Mesothelial cell of epicardium (in vitro differentiated cells): Measurements from ENCODE around the gene ALK. TPM values are rescaled to one million over a fixed set of nuclear protein-coding genes. Genes with fewer than 3 reads are reported as not detected.

Source experiments
- DNase-seq, 2 experiments: peaks; one replicate each; pipeline ENCODE4 v3.0.0; 2021; ENCODE audit warnings: low spot score in 2 of 2; ENCODE audit not compliant: unreplicated experiment in 2 of 2
- H3K27ac Mint-ChIP-seq: 2 replicates; pipeline ENCODE4 v1.8.0; 2021; ENCODE audit warnings: mixed read lengths
- H3K27me3 Mint-ChIP-seq: 2 replicates; pipeline ENCODE4 v1.8.0; 2021; ENCODE audit warnings: low read depth, mixed read lengths
- H3K36me3 Mint-ChIP-seq: 2 replicates; pipeline ENCODE4 v1.8.0; 2021; ENCODE audit warnings: mixed read lengths
- H3K4me1 Mint-ChIP-seq: 2 replicates; pipeline ENCODE4 v1.8.0; 2021; ENCODE audit warnings: mixed read lengths
- H3K4me3 Mint-ChIP-seq: 2 replicates; pipeline ENCODE4 v1.8.0; 2021; ENCODE audit warnings: mild to moderate bottlenecking, moderate library complexity, mixed read lengths
- H3K9me3 Mint-ChIP-seq: 2 replicates; pipeline ENCODE4 v1.8.0; 2021; ENCODE audit warnings: mixed read lengths
- total RNA-seq: library from RNA; stranded (reverse); gene quantifications from 3 replicates; pipeline ENCODE4 v1.2.1, GENCODE V29; 2021
- TF ChIP-seq, protein P1 (sequence below): fragments of 200-600 bp; sonication (generic); IDR thresholded peaks from one replicate; pipeline ENCODE4 v1.5.0; 2021; ENCODE audit warnings: antibody characterized with exemption; ENCODE audit not compliant: unreplicated experiment

The ALK gene
- total RNA-seq, 1 donor from 2014 or later = 0.13 TPM

DNA sequence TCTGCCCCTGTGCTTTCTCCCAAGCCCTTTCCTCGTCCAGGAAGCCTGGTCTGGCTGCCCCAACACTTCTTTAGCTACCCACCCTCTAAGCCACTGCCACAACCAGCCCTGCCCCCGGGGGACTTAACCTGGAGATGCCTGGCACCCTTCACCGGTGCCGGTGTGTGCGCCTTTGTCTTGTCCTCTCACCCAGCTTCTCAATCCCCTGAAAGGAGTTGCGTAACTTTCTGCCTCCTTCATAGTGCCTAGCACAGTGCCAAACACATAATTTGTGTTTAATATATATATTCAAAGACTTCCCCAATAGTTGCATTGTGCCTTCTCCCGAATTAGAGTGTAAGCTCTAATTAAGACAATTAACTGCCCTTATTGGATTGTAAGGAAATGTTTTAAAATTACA is 70.6 kb downstream of the ALK start:
- H3K27me3 Mint-ChIP-seq = peaks cover 62% of the 10 kb centered on the region
- no peak overlapping the region for H3K4me3 Mint-ChIP-seq
- no peaks in the 10 kb centered on the region for H3K4me1 Mint-ChIP-seq
- H3K27ac Mint-ChIP-seq = no peak overlapping the region
- TF ChIP-seq, protein P1, sequence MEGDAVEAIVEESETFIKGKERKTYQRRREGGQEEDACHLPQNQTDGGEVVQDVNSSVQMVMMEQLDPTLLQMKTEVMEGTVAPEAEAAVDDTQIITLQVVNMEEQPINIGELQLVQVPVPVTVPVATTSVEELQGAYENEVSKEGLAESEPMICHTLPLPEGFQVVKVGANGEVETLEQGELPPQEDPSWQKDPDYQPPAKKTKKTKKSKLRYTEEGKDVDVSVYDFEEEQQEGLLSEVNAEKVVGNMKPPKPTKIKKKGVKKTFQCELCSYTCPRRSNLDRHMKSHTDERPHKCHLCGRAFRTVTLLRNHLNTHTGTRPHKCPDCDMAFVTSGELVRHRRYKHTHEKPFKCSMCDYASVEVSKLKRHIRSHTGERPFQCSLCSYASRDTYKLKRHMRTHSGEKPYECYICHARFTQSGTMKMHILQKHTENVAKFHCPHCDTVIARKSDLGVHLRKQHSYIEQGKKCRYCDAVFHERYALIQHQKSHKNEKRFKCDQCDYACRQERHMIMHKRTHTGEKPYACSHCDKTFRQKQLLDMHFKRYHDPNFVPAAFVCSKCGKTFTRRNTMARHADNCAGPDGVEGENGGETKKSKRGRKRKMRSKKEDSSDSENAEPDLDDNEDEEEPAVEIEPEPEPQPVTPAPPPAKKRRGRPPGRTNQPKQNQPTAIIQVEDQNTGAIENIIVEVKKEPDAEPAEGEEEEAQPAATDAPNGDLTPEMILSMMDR = no peak
- H3K9me3 Mint-ChIP-seq = peaks cover 6% of the 10 kb centered on the region
- no peaks in the 10 kb centered on the region for H3K36me3 Mint-ChIP-seq
- DNase-seq = no peak

DNA sequence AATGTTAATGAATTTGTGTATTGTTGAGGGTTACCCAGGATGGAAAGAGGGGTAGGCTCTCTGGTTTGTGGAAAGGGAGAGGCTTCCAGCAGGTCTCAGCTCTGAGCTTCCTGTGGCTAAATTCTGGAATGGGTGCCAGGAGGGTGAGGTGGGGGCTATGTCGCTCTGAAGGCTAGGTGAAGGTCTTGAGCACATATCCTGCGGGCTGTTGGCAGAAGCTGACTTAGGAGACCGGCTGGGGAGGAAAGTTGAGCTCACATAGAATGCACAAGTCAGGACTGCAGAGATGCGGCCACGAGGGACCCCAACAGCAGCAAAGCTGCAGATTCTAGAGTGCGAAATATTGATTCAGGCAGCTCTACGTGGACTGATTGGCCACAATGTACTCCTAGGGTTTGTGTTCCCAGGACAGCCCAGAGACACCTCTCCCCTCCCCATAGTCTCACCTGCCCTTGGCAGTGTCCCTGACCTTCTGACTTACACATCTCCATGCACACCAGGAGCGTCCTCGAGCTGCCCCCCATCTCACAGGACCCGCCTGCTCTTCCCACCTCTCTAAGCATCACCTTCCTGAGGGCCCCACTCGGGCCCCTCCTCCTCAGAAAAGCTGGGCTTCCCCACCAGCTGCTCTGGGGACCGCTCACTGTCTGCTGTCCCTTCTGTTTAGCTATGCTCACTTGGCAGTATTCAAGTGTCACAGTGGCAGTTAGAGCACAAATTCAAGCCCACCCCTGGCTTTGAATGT is 72.6 kb downstream of the ALK start:
- Mint-ChIP-seq H3K27me3 (peaks cover 70% of the 10 kb centered on the region), H3K4me1 (no peaks in the 10 kb centered on the region), H3K9me3 (peaks cover 6% of the 10 kb centered on the region), H3K27ac (no peak overlapping the region), H3K36me3 (no peaks in the 10 kb centered on the region), H3K4me3 (no peak overlapping the region)
- no peak for DNase-seq
- TF ChIP-seq, protein P1 = no peak

DNA sequence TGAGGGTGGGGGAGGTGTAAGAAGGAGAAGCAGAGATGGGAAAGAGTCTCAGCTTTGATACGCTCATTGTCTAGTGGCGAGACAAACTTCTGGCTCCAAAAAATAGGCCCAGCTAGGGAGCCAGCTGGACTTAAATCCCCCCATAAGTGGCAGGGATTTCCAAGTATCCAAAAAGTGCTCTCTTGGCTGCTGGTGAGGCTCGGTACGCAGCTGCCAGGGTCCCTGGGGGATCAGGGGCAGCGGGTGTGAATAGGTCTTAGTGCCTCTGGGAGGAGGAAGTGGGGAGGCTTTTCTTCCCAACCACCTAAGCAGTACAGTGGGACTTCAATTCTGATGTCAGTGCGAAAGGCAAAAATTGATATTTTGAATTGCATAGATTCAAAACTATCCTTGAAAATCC is 73.5 kb downstream of the ALK start:
- H3K27ac Mint-ChIP-seq = no peak overlapping the region
- no peak overlapping the region for H3K4me3 Mint-ChIP-seq
- H3K9me3 Mint-ChIP-seq = no peaks in the 10 kb centered on the region
- H3K4me1 Mint-ChIP-seq = no peaks in the 10 kb centered on the region
- peaks cover 73% of the 10 kb centered on the region for H3K27me3 Mint-ChIP-seq
- H3K36me3 Mint-ChIP-seq = no peaks in the 10 kb centered on the region
- TF ChIP-seq, protein P1 = no peak
- no peak for DNase-seq

DNA sequence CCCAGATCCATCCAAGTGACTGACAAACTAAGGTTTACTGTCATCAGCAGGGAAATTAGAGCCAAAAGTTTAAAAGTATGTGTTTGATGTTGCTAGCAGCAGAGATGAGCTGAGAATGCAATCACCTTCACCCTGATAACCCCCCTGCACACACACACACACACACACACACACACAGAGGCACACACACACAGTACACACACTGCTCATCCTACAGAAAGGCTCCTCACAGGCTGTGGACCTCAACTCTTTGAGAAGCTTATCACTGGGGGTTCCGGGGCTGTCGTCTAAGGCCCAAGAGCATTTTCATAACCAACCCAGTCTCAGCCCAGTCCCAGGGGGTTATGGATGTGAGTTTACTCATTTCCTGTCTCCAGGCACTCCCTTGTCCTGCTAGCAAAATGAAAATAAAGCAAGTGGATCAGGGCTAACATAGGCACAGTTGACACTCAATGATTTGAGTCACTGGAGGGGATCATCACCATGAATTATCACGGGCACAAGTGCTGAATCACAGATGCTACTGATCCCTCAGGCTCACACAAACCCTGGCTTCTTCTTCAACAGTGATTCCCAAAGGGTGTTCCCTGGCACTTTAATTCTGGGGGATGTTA is 76.6 kb downstream of the ALK start:
- peaks cover 74% of the 10 kb centered on the region for H3K27me3 Mint-ChIP-seq
- H3K4me3 Mint-ChIP-seq = no peak overlapping the region
- TF ChIP-seq, protein P1 = no peak
- DNase-seq = no peak
- no peak overlapping the region for H3K27ac Mint-ChIP-seq
- H3K36me3 Mint-ChIP-seq = no peaks in the 10 kb centered on the region
- H3K9me3 Mint-ChIP-seq = no peaks in the 10 kb centered on the region
- no peaks in the 10 kb centered on the region for H3K4me1 Mint-ChIP-seq

- DNase-seq = peak in 1 of 2 experiments; percentile 41
- no peaks in the 10 kb centered on the region for H3K4me1 Mint-ChIP-seq
- no peak overlapping the region for H3K4me3 Mint-ChIP-seq
- no peak overlapping the region for H3K27ac Mint-ChIP-seq
- TF ChIP-seq, protein P1 = peak; percentile 69
- no peaks in the 10 kb centered on the region for H3K36me3 Mint-ChIP-seq
- peaks cover 15% of the 10 kb centered on the region for H3K9me3 Mint-ChIP-seq
- H3K27me3 Mint-ChIP-seq = peaks cover 49% of the 10 kb centered on the region
Measured at GRCh38 chr2:29841386-29842004, 79.9 kb downstream of the ALK start.
